ENCODE data around the gene ACSL4. TPM values are rescaled to one million over a fixed set of nuclear protein-coding genes. Genes with fewer than 3 reads are reported as not detected.

The ACSL4 gene
- total RNA-seq, 1 experiment from 2014 or later, result 38.3 TPM

- Mint-ChIP-seq H3K27ac (ENCODE audit: unreplicated experiment) (no peak within 1 kb of the TSS), H3K27me3 (ENCODE audit: insufficient read depth, unreplicated experiment) (no peaks in the 10 kb centered on the region), H3K4me3 (ENCODE audit: unreplicated experiment) (no peak within 1 kb of the TSS), H3K9me3 (ENCODE audit: unreplicated experiment) (peaks cover 11% of the 10 kb centered on the region), H3K4me1 (ENCODE audit: low read depth, unreplicated experiment) (no peaks in the 10 kb centered on the region), H3K36me3 (ENCODE audit: insufficient read depth, unreplicated experiment) (no peaks in the 10 kb centered on the region)
- no peaks in the 10 kb centered on the region for H3K9me3 ChIP-seq
- no peak for TF ChIP-seq CTCF (IDR thresholded peaks at IDR 0.05; ENCODE audit: insufficient read depth in 1 of 2, low read depth in 1 of 2, low read length in 1 of 2, severe bottlenecking in 1 of 2, unreplicated experiment in 1 of 2)
- H3K36me3 ChIP-seq (ENCODE audit: control insufficient read depth, insufficient read depth, low read length), result no peaks in the 10 kb centered on the region
- DNase-seq, result no peak
- H3K4me1 ChIP-seq, result no peaks in the 10 kb centered on the region
- intact Hi-C loops (cut with micrococcal nuclease; ENCODE audit: unreplicated experiment), result no loop called here
- no peak within 1 kb of the TSS for H3K4me3 ChIP-seq (ENCODE audit: low read depth, low read length)
- ChIA-PET POLR2A (no interaction called here), CTCF (no interaction called here)
- no TSS peak for BruUV-seq (replicated peaks)
- H3K27me3 ChIP-seq (replicated peaks; ENCODE audit: control insufficient read depth, insufficient read depth, low read length), result no peaks in the 10 kb centered on the region
Measured at GRCh38 chrX:109624641-109625616, 108.1 kb downstream of the ACSL4 start, which contains the start of gene KCNE5. TSS of gene KCNE5 (minus strand) at chrX:109625172. CDS start at chrX:109625020, 152 bp downstream.

- H3K9me3 Mint-ChIP-seq (ENCODE audit: unreplicated experiment), result peaks cover 11% of the 10 kb centered on the region
- DNase-seq, result no peak
- H3K4me1 Mint-ChIP-seq (ENCODE audit: low read depth, unreplicated experiment), result no peaks in the 10 kb centered on the region
- no peaks in the 10 kb centered on the region for H3K9me3 ChIP-seq
- H3K4me1 ChIP-seq, result no peaks in the 10 kb centered on the region
- intact Hi-C loops (cut with micrococcal nuclease; ENCODE audit: unreplicated experiment), result no loop called here
- no peaks in the 10 kb centered on the region for H3K36me3 ChIP-seq (ENCODE audit: control insufficient read depth, insufficient read depth, low read length)
- H3K27me3 ChIP-seq (replicated peaks; ENCODE audit: control insufficient read depth, insufficient read depth, low read length), result no peaks in the 10 kb centered on the region
- no peaks in the 10 kb centered on the region for H3K36me3 Mint-ChIP-seq (ENCODE audit: insufficient read depth, unreplicated experiment)
- H3K27me3 Mint-ChIP-seq (ENCODE audit: insufficient read depth, unreplicated experiment), result no peaks in the 10 kb centered on the region
- no peak overlapping the region for H3K4me3 Mint-ChIP-seq (ENCODE audit: unreplicated experiment)
- no peak overlapping the region for H3K27ac Mint-ChIP-seq (ENCODE audit: unreplicated experiment)
- CTCF ChIA-PET, result no interaction called here
- no peak for TF ChIP-seq CTCF (IDR thresholded peaks at IDR 0.05; ENCODE audit: insufficient read depth in 1 of 2, low read depth in 1 of 2, low read length in 1 of 2, severe bottlenecking in 1 of 2, unreplicated experiment in 1 of 2)
- H3K4me3 ChIP-seq (ENCODE audit: low read depth, low read length), result no peak overlapping the region
- POLR2A ChIA-PET, result no interaction called here
- BruUV-seq (replicated peaks), result no TSS peak
Measured at GRCh38 chrX:109623997-109624396, 109.1 kb downstream of the ACSL4 start.

- Histone ChIP-seq H3K4me1 (no peaks in the 10 kb centered on the region), H3K9me3 (no peaks in the 10 kb centered on the region), H3K27me3 (replicated peaks; ENCODE audit: control insufficient read depth, insufficient read depth, low read length) (no peaks in the 10 kb centered on the region), H3K4me3 (ENCODE audit: low read depth, low read length) (no peak overlapping the region), H3K36me3 (ENCODE audit: control insufficient read depth, insufficient read depth, low read length) (no peaks in the 10 kb centered on the region)
- intact Hi-C loops (cut with micrococcal nuclease; ENCODE audit: unreplicated experiment), result no loop called here
- no TSS peak for BruUV-seq (replicated peaks)
- ChIA-PET POLR2A (no interaction called here), CTCF (no interaction called here)
- H3K4me1 Mint-ChIP-seq (ENCODE audit: low read depth, unreplicated experiment), result no peaks in the 10 kb centered on the region
- no peaks in the 10 kb centered on the region for H3K27me3 Mint-ChIP-seq (ENCODE audit: insufficient read depth, unreplicated experiment)
- no peaks in the 10 kb centered on the region for H3K36me3 Mint-ChIP-seq (ENCODE audit: insufficient read depth, unreplicated experiment)
- H3K4me3 Mint-ChIP-seq (ENCODE audit: unreplicated experiment), result no peak overlapping the region
- peaks cover 2% of the 10 kb centered on the region for H3K9me3 Mint-ChIP-seq (ENCODE audit: unreplicated experiment)
- no peak for DNase-seq
- no peak for TF ChIP-seq CTCF (IDR thresholded peaks at IDR 0.05; ENCODE audit: insufficient read depth in 1 of 2, low read depth in 1 of 2, low read length in 1 of 2, severe bottlenecking in 1 of 2, unreplicated experiment in 1 of 2)
- H3K27ac Mint-ChIP-seq (ENCODE audit: unreplicated experiment), result no peak overlapping the region
Measured at GRCh38 chrX:109622270-109622669, 110.8 kb downstream of the ACSL4 start.

Measured in Caco-2 (cell line).